GM19372 (cell line): ENCODE measurements around the gene BCAR1.
"Not testable (repeated sequence)": the region's sequence is repeated elsewhere in the genome, so short reads cannot be mapped to it uniquely, and the experiment has no call there.

Experiments
- ATAC-seq: cut with Tn5 transposase; IDR thresholded peaks from one replicate; pipeline ENCODE4 v1.9.1; 2021; ENCODE audit warnings: mild to moderate bottlenecking, low read depth, moderate library complexity; ENCODE audit not compliant: unreplicated experiment

BCAR1 gene

GRCh38 chr16:75205961-75206748 is 45.3 kb downstream of the BCAR1 start:
- ATAC-seq, result not testable (repeated sequence)

DNA sequence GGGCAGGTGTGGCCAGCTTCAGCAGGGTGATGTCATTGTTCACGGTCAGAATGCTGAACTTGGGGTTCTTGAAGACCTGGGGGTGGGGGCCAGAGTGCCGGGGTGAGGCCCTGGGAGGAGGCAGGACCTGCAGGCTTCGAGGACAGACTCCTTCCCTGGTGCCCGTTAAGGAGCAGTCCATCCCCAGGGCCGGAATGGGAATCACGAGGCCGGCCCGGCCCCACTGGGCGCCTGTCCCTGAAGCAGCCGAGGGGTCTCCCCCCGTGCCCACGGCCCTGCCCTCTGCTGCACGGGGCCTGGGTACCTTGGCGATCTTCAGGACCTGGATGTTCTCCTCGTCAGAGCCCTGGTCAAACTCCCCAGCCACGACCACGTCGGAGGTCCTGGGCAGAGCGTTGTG is 46.0 kb downstream of the BCAR1 start:
- not testable (repeated sequence) for ATAC-seq

- ATAC-seq, result not testable (repeated sequence)
Measured at GRCh38 chr16:75204905-75205304, 46.5 kb downstream of the BCAR1 start.

- no peak for ATAC-seq
Measured at GRCh38 chr16:75204410-75204758, 47.0 kb downstream of the BCAR1 start.

- no peak for ATAC-seq
Measured at GRCh38 chr16:75203667-75204409, 47.6 kb downstream of the BCAR1 start.

GRCh38 chr16:75203096-75203495 is 48.3 kb downstream of the BCAR1 start:
- no peak for ATAC-seq

- no peak for ATAC-seq
Measured at GRCh38 chr16:75202069-75202590, 49.3 kb downstream of the BCAR1 start.

GRCh38 chr16:75198135-75198600 is 53.3 kb downstream of the BCAR1 start:
- no peak for ATAC-seq

DNA sequence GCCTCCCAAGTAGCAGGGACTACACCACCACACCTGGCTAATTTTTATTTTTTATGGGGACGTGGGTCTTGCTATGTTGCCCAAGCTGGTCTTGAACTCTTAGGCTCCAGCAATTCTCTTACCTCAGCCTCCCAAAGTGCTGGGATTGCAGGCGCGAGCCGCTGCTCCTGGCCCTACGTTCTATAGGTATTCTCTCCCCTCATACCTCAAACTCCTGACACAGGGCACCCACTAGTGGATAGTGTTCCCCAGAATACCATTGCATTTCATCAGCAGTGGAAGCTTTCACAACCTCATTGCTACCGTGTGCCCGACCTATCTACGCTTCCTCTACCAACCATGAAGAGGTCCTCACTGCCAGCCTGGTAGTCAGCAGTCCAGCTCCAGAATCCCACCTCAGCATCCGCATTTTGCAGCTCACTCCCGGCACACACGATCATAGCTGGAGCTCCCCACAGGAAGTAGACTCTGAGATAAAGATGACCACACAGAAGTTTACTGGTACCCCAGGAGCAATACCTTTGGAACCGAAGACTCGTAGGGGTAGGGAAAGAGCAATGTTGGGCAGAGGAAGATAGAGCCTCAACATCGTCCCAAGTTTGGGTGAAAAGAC is 53.8 kb downstream of the BCAR1 start:
- no peak for ATAC-seq

DNA sequence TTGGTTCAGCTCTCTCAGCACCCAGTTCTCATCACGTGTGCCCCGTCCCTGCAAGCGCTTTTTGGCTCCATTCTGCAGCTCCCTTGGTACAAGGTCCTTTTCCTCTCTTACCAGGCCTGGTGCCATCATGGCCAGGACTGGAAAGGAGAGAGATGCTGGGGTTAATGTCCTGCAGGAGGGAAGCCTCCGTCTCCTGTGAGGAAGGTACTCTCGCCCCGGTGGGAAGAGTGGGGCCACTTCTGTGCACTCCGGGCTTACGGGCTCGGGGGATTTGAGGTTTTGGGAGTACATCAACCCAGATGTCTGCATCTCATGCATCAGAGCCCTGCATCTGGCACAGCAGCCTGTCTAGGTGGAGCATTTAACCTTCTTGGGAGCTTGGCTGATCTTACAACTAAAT is 54.6 kb downstream of the BCAR1 start:
- no peak for ATAC-seq

GRCh38 chr16:75195811-75196790 is 55.3 kb downstream of the BCAR1 start:
- no peak for ATAC-seq

DNA sequence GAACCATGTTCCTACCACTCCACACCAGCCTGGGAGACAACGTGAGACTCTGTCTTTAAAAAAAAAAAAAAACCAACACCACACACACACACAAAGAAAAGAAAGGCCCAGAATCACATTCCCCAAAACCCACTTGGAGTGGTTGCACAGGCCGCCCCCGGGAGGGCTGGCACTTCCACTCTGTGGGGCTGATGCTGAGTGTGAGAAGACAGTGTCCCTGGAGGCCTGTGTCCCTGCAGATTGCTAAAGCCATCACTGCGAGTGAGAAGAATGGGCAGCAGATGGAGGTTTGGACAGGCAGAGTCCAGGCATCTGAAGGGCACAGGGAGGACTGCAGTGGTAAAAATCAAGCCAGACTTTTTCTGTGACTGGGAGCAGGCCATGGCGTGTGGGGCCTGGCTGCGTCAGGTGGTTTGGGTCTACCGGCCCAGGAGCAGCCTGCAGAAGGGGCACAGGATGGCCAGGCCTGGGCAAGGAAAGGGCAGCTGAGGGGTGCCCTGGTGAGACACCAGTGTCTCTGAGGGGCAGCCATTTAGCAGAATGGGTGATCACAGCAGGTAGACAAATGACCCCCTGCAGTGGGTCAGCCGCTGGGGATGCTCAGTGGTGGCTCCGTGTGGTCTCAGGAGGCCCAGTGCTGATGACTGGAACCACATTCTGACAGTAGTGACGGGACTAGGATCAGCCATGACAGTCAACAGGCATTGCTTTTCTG is 57.5 kb downstream of the BCAR1 start:
- ATAC-seq, result no peak

GRCh38 chr16:75193265-75193650 is 58.2 kb downstream of the BCAR1 start:
- no peak for ATAC-seq

- ATAC-seq, result no peak
Measured at GRCh38 chr16:75192606-75193264, 58.7 kb downstream of the BCAR1 start.

DNA sequence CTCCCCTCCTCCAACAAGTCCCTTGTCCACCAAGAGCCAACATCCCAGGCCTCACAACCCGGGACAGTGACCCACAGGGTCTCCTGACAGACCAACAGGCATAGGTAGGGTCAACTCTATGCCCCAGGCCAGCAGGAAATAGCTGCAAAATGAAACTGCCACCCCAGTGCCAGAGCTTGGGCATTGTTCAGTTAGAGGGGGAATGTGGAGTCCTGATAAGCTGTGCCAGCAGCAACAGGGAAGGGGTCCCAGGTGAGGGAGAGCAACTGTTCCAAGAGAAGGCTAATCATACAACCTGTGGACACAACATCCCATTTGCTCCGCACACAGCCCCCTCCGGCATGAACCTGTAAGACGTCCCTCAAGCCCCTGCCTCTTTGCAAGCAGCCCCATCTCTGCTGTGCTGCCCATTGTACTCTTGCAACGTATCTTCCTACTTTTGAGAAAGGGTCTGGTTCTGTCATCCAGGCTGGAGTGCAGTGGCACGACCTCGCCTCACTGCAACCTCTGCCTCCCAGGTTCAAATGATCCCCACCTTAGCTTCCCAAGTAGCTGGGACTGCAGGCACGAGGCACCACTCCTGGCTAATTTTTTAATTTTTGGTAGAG is 61.7 kb downstream of the BCAR1 start:
- no peak for ATAC-seq

DNA sequence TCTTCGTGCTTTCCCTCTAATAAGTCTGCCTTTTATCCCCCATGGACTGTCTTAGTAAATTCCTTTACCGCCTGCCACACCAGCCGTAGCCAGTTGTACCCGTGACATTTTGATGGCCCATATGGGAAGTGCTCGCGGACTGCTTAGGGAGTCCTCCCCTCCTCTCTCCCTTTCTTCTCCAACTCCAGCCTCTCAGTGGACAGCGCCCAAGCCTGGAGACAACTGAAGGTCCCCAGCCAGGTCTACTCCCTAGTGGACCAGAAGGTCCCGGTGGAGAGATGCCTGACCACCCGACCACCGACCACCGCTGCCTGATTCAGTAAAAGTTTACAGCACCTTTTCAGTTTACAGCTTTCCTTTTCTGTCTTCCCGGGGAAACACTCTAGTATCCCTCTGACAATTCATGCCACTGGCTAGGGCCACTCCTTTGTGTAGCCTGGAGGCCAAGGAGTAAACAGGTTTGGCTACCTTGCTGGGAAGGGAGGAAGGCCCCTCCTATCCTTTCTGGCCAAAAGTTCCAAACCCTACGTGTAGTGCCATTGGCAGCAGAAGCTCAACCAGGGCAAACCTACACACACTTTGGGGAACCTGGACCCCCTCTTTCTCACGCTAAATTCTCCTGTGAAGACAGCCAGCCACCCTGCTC is 62.5 kb downstream of the BCAR1 start:
- ATAC-seq, result no peak

- ATAC-seq, result no peak
Measured at GRCh38 chr16:75181630-75182029, 69.8 kb downstream of the BCAR1 start.

- ATAC-seq, result no peak
Measured at GRCh38 chr16:75179208-75179607, 72.2 kb downstream of the BCAR1 start.
